Esophagus squamous epithelium (tissue), 5 donors: ENCODE measurements around the gene MARVELD1. TPM values are rescaled to one million over a fixed set of nuclear protein-coding genes. Genes with fewer than 3 reads are reported as not detected.

Source experiments
- DNase-seq: peaks from one replicate; lab custom pipeline; 2025; lab: John Stamatoyannopoulos, UW
- H3K27ac ChIP-seq, 4 donors: fragments of 200-600 bp; sonication (generic); one replicate each; pipeline ENCODE4 v1.5.1; 2016 to 2019; ENCODE audit warnings: mild to moderate bottlenecking in 1 of 4
- H3K27me3 ChIP-seq, 4 donors: fragments of 200-600 bp; sonication (generic); 1 replicate in 3 of 4; 2 replicates in 1 of 4; pipeline versions ENCODE4 v1.5.1 to v1.6.0; 2017 to 2021; ENCODE audit warnings: antibody characterized with exemption in 1 of 4
- H3K36me3 ChIP-seq, 3 donors: fragments of 200-600 bp; sonication (generic); one replicate each; pipeline ENCODE4 v1.5.1; 2016 to 2019
- H3K4me1 ChIP-seq, 3 donors: fragments of 200-600 bp; sonication (generic); one replicate each; pipeline ENCODE4 v1.5.1; 2017 to 2019
- H3K4me3 ChIP-seq, 4 donors: fragments of 200-600 bp; sonication (generic); 1 replicate in 3 of 4; 2 replicates in 1 of 4; pipeline ENCODE4 v1.5.1; 2016 to 2019; ENCODE audit warnings: mild to moderate bottlenecking in 2 of 4, moderate library complexity in 1 of 4
- H3K9me3 ChIP-seq, 3 donors: fragments of 200-600 bp; sonication (generic); one replicate each; pipeline ENCODE4 v1.5.1; 2016 to 2019
- CTCF ChIP-seq, 6 experiments: fragments of 450-650 bp in 4 of 6; fragments of 200-600 bp in 2 of 6; sonication (generic) in 2 of 6; IDR thresholded peaks; one replicate each; pipeline ENCODE4 v1.5.1; 2016 to 2019; ENCODE audit warnings: antibody characterized with exemption in 6 of 6, mild to moderate bottlenecking in 4 of 6, moderate library complexity in 4 of 6
- POLR2A ChIP-seq, 4 donors: fragments of 450-650 bp; IDR thresholded peaks; one replicate each; pipeline ENCODE4 v1.6.1; 2017; ENCODE audit warnings: antibody characterized with exemption in 4 of 4, mild to moderate bottlenecking in 4 of 4, moderate library complexity in 3 of 4
- WGBS, 2 donors: methylation state at CpG; one replicate each; pipeline ENCODE4 v1.1.5; 2018; 5-methylcytosine and 5-hydroxymethylcytosine counted together
- intact Hi-C: fragments of 100-400 bp; cut with DNase I; formaldehyde crosslinking; loops from one replicate; pipeline ENCODE4 v1.15.0; 2022
- total RNA-seq, 4 donors: library from RNA; depleted of rRNA; stranded (reverse); fragments of >200 nt; gene quantifications; one replicate each; pipeline ENCODE4 v1.1.0, GENCODE V29; 2016
- donor health status: DM: yes; HTN: yes; CAD: no.

MARVELD1 gene
- total RNA-seq: 10 to 100 TPM in 2 of 4 donors, 1 to 10 TPM in 2; 4.0 to 20.5 (median 12.3) TPM

GRCh38 chr10:97713339-97713825 lies at the start of gene MARVELD1:
Gene MARVELD1 (plus strand): TSS chr10:97713730. CDS start chr10:97713877, 147 bp downstream.
- intact Hi-C loops: no loop called here
- Histone ChIP-seq H3K36me3 (peaks cover 0 to 12% (median 0%) of the 10 kb centered on the region in 3 donors), H3K4me1 (peaks cover 4 to 77% (median 44%) of the 10 kb centered on the region in 3 donors), H3K27me3 (peaks cover 0 to 90% (median 0%) of the 10 kb centered on the region in 4 donors), H3K4me3 (peak within 1 kb of the TSS; percentile 46 to 87 (median 62)), H3K9me3 (no peaks in the 10 kb centered on the region), H3K27ac (peak within 1 kb of the TSS; percentile 88 to 97 (median 94))
- no peak for DNase-seq
- TF ChIP-seq CTCF (IDR thresholded peaks at IDR 0.05) (no peak), POLR2A (IDR thresholded peaks at IDR 0.05) (peak in 2 of 4 donors; percentile 38)
- WGBS, 2 donors: 0 to 9% methylated on average over 13 to 26 of the region's 37 CpGs

GRCh38 chr10:97664282-97664850 lies 49.2 kb upstream of the MARVELD1 start:
- TF ChIP-seq POLR2A (IDR thresholded peaks at IDR 0.05) (no peak), CTCF (IDR thresholded peaks at IDR 0.05) (no peak)
- Histone ChIP-seq H3K27ac (no peak overlapping the region), H3K27me3 (no peaks in the 10 kb centered on the region), H3K36me3 (peaks cover 3 to 92% (median 17%) of the 10 kb centered on the region in 3 donors), H3K9me3 (no peaks in the 10 kb centered on the region), H3K4me1 (no peaks in the 10 kb centered on the region), H3K4me3 (no peak overlapping the region)
- intact Hi-C loops: no loop called here
- no peak for DNase-seq
- 73 to 86% methylated on average over 1 of the region's 1 CpG for WGBS, 2 donors

- WGBS, 2 donors: 88 to 94% methylated on average over 6 to 7 of the region's 7 CpGs
- no peaks in the 10 kb centered on the region for H3K4me1 ChIP-seq
- H3K36me3 ChIP-seq: peaks cover 3 to 100% (median 20%) of the 10 kb centered on the region in 3 donors
Observed at GRCh38 chr10:97666992-97667391, 46.5 kb upstream of the MARVELD1 start.

GRCh38 chr10:97667463-97667862 lies 46.1 kb upstream of the MARVELD1 start:
- intact Hi-C loops: no loop called here

More at GRCh38 chr10:97666992-97667391, 46.5 kb upstream of the MARVELD1 start:
- Histone ChIP-seq H3K27ac (no peak overlapping the region), H3K4me3 (no peak overlapping the region), H3K9me3 (no peaks in the 10 kb centered on the region), H3K27me3 (no peaks in the 10 kb centered on the region)
- intact Hi-C loops: no loop called here
- TF ChIP-seq CTCF (IDR thresholded peaks at IDR 0.05) (no peak), POLR2A (IDR thresholded peaks at IDR 0.05) (no peak)
- no peak for DNase-seq

More at GRCh38 chr10:97667463-97667862, 46.1 kb upstream of the MARVELD1 start:
- no peak for DNase-seq
- Histone ChIP-seq H3K4me1 (no peaks in the 10 kb centered on the region), H3K4me3 (no peak overlapping the region), H3K27me3 (no peaks in the 10 kb centered on the region), H3K9me3 (no peaks in the 10 kb centered on the region), H3K27ac (no peak overlapping the region), H3K36me3 (peaks cover 2 to 99% (median 20%) of the 10 kb centered on the region in 3 donors)
- TF ChIP-seq CTCF (IDR thresholded peaks at IDR 0.05) (no peak), POLR2A (IDR thresholded peaks at IDR 0.05) (no peak)
- 85 to 88% methylated on average over 6 of the region's 6 CpGs for WGBS, 2 donors
